Hepatocyte (in vitro differentiated cells): Measurements from ENCODE around the gene FBXO46. TPM values are rescaled to one million over a fixed set of nuclear protein-coding genes. Genes with fewer than 3 reads are reported as not detected.

Experiments used
- DNase-seq: peaks from one replicate; pipeline ENCODE4 v3.0.0-alpha.2; 2016; ENCODE audit warnings: low spot score
- H2AFZ ChIP-seq: fragments of 200-600 bp; sonication (generic); 2 replicates; pipeline ENCODE4 v1.6.0; 2016; ENCODE audit warnings: antibody characterized with exemption, mild to moderate bottlenecking
- H3K27ac ChIP-seq: fragments of 200-600 bp; sonication (generic); 2 replicates; pipeline ENCODE4 v1.5.1; 2016; ENCODE audit warnings: mild to moderate bottlenecking
- H3K27me3 ChIP-seq: fragments of 200-600 bp; sonication (generic); 2 replicates; pipeline ENCODE4 v1.6.1; 2016
- H3K36me3 ChIP-seq: fragments of 200-600 bp; sonication (generic); replicated peaks from 2 replicates; pipeline ENCODE4 v1.5.1; 2016; ENCODE audit warnings: low read depth; ENCODE audit not compliant: insufficient read depth
- H3K4me1 ChIP-seq: fragments of 200-600 bp; sonication (generic); 2 replicates; pipeline ENCODE4 v1.5.1; 2016; ENCODE audit warnings: mild to moderate bottlenecking, moderate library complexity; ENCODE audit not compliant: insufficient read depth
- H3K4me2 ChIP-seq: fragments of 200-600 bp; sonication (generic); 2 replicates; pipeline ENCODE4 v1.6.0; 2016
- H3K4me3 ChIP-seq: fragments of 200-600 bp; sonication (generic); 2 replicates; pipeline ENCODE4 v1.5.1; 2016; ENCODE audit warnings: mild to moderate bottlenecking
- H3K79me2 ChIP-seq: fragments of 200-600 bp; sonication (generic); 2 replicates; pipeline ENCODE4 v1.6.0; 2017; ENCODE audit warnings: mild to moderate bottlenecking
- H3K9me2 ChIP-seq: fragments of 200-600 bp; sonication (generic); replicated peaks from 2 replicates; pipeline ENCODE4 v1.6.0; 2017; ENCODE audit warnings: mild to moderate bottlenecking; ENCODE audit not compliant: insufficient read depth
- H3K9me3 ChIP-seq: fragments of 200-600 bp; sonication (generic); 2 replicates; pipeline ENCODE4 v1.5.1; 2016; ENCODE audit warnings: low read depth, mild to moderate bottlenecking
- H4K20me1 ChIP-seq: fragments of 200-600 bp; sonication (generic); 2 replicates; pipeline ENCODE4 v1.6.0; 2016; ENCODE audit warnings: mild to moderate bottlenecking; ENCODE audit not compliant: insufficient read depth, poor library complexity, severe bottlenecking
- CTCF ChIP-seq: fragments of 200-600 bp; sonication (generic); IDR thresholded peaks from 2 replicates; pipeline ENCODE4 v1.5.1; 2016; ENCODE audit warnings: antibody characterized with exemption, mild to moderate bottlenecking; ENCODE audit not compliant: poor library complexity
- EZH2 ChIP-seq: fragments of 200-600 bp; sonication (generic); IDR thresholded peaks from 2 replicates; pipeline ENCODE4 v1.6.1; 2016; ENCODE audit warnings: antibody characterized with exemption, mild to moderate bottlenecking, borderline replicate concordance
- EZH2phosphoT487 ChIP-seq: fragments of 200-600 bp; sonication (generic); IDR thresholded peaks from one replicate; pipeline ENCODE4 v1.6.1; 2018; ENCODE audit warnings: antibody characterized with exemption, mild to moderate bottlenecking, low read depth, moderate library complexity; ENCODE audit not compliant: unreplicated experiment, severe bottlenecking
- WGBS: methylation state at CpG from one replicate; pipeline ENCODE4 v1.1.6; 2016; ENCODE audit warnings: low lambda C conversion rate; ENCODE audit errors: missing lambda C conversion rate; 5-methylcytosine and 5-hydroxymethylcytosine counted together
- polyA plus RNA-seq: library from polyadenylated mRNA; unstranded; fragments of >200 nt; fragmentation: Nextera tagmentation; extraction: Ambion mirVana; gene quantifications from 2 replicates; pipeline ENCODE4 v1.2.1, GENCODE V29; 2016
- total RNA-seq: library from RNA; depleted of rRNA; stranded (reverse); fragments of >200 nt; gene quantifications from 2 replicates; pipeline ENCODE4 v1.2.3, GENCODE V29; 2014

FBXO46 gene
- total and polyA plus RNA-seq, 2 experiments from 2014 or later, result 7.5 to 14.8 TPM

DNA sequence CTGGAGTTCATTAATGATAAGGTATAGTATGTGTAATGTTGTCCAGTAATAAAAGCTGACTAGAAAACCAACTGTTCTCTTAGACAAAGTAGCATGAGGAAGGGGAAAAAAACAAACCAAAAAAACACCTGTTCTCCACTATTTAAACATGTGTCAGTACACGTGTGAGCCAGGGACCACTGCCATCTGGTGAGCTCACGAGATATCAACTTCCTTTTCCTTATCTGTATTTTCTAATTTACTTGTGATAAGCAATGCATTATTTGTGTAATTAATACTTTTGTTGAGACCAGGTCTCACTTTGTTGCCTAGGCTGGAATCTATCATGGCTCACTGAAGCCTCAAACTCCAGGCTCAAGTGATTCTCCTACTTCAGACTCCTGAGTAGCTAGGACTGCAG is 42.7 kb upstream of the FBXO46 start:
- Histone ChIP-seq H3K4me2 (no peak overlapping the region), H3K9me2 (no peaks in the 10 kb centered on the region), H3K36me3 (no peaks in the 10 kb centered on the region), H4K20me1 (no peaks in the 10 kb centered on the region), H3K79me2 (no peaks in the 10 kb centered on the region), H2AFZ (no peak overlapping the region), H3K27ac (no peak overlapping the region), H3K4me1 (peaks cover 3% of the 10 kb centered on the region), H3K27me3 (no peaks in the 10 kb centered on the region), H3K4me3 (no peak overlapping the region), H3K9me3 (no peaks in the 10 kb centered on the region)
- no peak for DNase-seq
- TF ChIP-seq EZH2, result no peak
- TF ChIP-seq EZH2phosphoT487, result no peak
- TF ChIP-seq CTCF, result no peak
- 64% methylated on average over 2 of the region's 2 CpGs for WGBS

DNA sequence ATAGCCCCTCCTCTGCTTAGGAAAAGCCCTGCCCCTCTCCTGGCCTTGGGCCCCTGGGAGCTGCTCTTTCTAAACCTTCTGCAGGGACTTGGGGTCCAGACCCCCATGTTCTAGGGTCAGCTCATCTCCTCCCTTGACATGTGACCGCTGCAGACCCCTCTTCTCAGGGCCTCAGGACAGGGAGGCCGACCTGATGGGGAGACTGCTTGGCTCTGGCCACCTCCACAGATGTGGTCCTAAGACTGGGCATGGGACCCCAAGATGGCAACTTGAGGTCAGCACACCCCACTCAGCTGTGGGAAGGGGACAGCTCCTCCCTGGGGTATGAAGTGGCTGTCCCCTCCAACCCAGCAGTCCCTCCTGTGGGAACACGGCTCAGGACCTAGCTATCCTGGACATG is 42.2 kb upstream of the FBXO46 start:
- Histone ChIP-seq H3K4me1 (peaks cover 3% of the 10 kb centered on the region), H3K27ac (no peak overlapping the region), H2AFZ (no peak overlapping the region), H3K4me2 (no peak overlapping the region), H3K36me3 (no peaks in the 10 kb centered on the region), H3K27me3 (no peaks in the 10 kb centered on the region), H3K4me3 (no peak overlapping the region), H3K79me2 (peaks cover 1% of the 10 kb centered on the region), H3K9me3 (no peaks in the 10 kb centered on the region), H3K9me2 (no peaks in the 10 kb centered on the region), H4K20me1 (no peaks in the 10 kb centered on the region)
- no peak for TF ChIP-seq CTCF
- TF ChIP-seq EZH2, result no peak
- TF ChIP-seq EZH2phosphoT487, result no peak
- no peak for DNase-seq
- 96% methylated on average over 3 of the region's 3 CpGs for WGBS

DNA sequence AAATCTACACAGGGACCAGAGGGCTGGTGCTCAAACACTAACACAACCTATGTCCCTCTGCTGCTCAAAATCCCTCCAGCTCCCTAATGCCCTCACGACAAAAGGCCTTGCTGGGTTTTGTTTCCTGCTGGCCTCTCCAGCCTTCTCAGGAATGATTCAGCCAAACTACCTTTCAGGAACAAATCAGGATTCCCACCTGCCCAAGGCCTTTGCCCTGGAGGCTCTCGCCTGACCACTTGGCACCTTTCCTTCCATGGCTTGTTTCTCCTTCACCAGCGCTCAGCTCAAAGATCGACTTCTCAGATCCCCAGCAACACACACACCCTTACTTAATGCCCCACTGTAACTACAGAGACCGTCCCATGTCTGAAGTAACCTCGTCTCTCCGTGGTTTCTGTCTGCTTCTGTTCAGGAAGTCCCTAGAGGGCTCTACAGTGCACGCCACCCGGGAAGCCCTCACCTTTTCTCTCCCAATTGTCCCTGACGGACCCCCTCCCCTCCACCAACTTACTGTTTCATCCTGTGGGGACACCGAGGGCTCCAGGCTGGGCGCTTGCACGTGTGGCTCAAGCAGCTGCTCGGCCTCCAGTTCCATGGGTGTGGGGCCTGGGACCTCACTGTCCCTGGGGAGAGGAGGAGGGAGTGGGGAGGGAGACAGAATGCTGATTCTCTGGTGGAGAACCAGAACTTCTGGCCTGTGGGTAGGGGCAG is 41.6 kb upstream of the FBXO46 start:
- Histone ChIP-seq H4K20me1 (no peaks in the 10 kb centered on the region), H3K4me1 (peaks cover 3% of the 10 kb centered on the region), H3K79me2 (peaks cover 6% of the 10 kb centered on the region), H3K9me2 (no peaks in the 10 kb centered on the region), H3K4me3 (no peak overlapping the region), H3K27ac (no peak overlapping the region), H3K36me3 (no peaks in the 10 kb centered on the region), H3K27me3 (no peaks in the 10 kb centered on the region), H3K9me3 (no peaks in the 10 kb centered on the region), H3K4me2 (no peak overlapping the region), H2AFZ (no peak overlapping the region)
- no peak for DNase-seq
- 91% methylated on average over 14 of the region's 14 CpGs for WGBS
- TF ChIP-seq EZH2, result no peak
- no peak for TF ChIP-seq EZH2phosphoT487
- TF ChIP-seq CTCF, result no peak
